GM21381 (cell line): ENCODE results near the gene CEP83.
A peak's percentile ranks its signal among the peaks of the same experiment; 100 is the strongest.
"Not testable (repeated sequence)": the region's sequence is repeated elsewhere in the genome, so short reads cannot be mapped to it uniquely, and the experiment has no call there.

Experiments
- ATAC-seq: cut with Tn5 transposase; IDR thresholded peaks from one replicate; pipeline ENCODE4 v1.9.1; 2021; ENCODE audit warnings: mild to moderate bottlenecking, moderate library complexity; ENCODE audit not compliant: unreplicated experiment

CEP83 gene

DNA sequence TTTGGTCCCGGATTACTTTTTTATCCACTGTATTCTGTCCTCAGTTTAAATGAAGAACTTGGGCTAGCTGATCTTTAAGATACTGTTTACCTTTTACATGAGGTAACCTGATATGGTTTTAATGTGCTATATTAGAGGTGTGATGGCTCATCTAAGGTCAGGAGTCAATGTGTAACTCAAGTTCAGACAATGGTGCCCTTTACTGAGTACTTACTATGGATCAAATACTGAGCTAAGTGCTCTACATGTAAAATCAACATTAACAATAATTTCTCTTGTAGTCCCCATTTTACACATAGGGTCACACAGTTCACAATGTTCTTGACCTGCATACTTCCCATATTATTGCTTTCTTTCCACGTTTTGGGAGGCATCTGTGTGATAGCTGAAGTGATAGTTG lies 79.2 kb downstream of the CEP83 start:
- ATAC-seq: no peak

DNA sequence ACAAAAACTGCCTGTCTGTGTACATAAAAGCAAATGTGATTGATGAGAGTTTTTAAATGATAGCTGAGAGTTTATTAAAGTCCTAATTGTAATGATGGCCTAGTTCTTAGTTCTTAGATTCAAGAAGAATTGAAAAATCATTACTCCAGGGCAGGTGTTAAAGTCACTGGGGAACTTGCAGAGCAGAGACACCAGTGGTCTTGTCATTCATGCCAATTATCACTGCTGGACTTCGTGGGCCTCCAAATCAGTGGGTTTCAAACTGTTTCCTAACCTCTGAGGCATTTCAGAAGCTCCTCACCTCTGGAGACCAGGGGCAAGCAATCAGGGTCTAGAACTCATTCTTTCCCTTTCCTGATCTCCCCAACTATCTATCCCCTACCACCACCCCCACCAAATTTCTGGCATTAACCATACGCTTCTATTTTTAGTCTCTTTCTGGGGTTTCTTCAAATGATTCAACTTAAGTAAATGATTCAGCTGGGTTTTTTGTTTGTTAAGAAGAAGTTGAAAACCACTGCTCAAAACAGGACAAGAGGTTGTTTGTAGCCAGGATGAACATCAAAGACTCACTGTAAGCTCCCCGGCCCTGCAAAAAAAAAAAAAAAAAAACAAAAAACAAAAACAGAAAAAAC lies 80.1 kb downstream of the CEP83 start:
- no peak for ATAC-seq

DNA sequence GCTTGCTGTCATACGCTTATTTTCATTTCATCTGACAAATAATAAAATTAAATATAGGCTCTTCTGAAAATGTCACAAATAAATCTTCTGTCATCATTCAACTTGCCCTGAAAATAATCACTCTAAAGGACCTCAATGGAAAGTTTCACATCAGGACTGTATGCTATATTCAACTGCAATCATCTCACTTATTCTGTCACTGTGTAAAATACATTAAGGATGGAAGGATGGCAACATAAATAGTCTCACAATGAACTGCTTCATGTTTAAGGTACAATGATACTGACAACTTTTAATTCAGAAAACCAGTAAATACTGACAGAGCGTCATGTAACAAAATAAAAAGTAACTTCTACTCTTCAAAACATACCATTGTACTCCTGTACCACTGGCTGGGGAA lies 82.1 kb downstream of the CEP83 start:
- ATAC-seq: no peak

DNA sequence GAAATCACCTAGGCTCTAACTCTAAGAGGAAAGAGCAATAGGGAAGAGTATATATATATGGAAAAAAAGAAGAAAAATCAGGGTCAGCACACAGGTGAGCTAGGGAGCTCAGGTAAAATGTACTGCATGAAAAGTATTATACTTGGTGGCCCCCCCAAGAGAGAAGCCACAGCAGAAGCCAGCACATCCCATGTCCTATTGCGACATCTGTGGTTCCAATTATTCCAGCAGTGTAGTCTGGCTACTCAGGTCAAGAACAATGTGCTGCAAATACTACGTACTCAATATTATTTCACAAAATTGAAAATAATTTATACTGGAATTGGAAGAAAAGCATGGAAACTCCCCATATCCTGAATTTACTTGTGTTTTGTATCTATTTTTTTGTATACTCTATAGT lies 85.5 kb downstream of the CEP83 start:
- no peak for ATAC-seq

DNA sequence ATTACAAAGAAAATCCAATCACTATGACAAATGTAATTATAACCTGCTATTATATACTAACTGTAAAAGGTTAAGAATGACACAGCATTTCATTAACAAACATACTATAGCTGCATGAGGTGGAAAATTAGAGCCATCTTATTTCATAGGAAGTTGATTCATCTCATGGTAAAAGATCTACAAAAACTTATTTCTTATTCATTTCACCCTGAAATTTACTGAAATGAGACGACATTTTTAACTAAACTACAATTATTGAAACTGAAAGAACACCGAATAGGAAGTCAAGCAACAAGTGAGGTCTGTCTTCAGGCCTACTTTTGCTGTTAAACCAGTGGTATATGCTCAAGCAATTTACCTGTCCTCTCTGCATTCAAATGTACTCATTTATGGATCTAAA lies 87.2 kb downstream of the CEP83 start:
- ATAC-seq: peak; percentile 57

DNA sequence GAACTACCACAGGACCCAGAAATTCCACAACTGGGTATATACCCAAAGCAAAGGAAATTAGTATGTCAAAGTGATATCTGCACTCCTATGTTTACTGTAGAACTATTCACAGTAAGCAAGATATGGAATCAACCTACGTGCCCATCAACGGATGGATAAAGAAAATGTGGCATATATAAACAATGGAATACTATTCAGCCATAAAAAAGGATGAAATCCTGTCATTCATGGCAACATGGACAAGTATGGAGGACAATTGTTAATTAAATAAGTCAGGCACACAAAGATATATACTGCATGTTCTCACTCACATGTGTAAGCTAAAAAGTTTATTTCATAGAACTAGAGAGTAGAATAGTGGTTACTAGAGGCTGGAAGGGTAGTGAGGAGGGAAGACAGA lies 97.0 kb downstream of the CEP83 start:
- ATAC-seq: no peak

DNA sequence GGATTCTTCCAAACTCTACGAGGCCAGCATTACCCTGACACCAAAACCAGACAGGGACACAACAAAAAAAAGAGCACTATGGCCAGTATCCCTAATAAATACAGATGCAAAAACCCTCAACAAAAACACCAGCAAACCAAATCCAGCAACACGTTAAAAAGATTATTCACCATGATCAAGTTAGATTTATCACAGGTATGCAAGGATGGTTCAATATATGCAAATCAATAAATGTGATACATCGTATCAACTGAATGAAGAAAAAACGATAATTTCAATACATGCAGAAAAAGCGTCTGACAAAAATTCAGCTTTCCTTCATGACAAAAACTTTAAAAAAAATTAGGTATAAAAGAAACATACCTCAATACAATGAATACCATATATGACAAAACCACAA lies 99.9 kb downstream of the CEP83 start:
- ATAC-seq: no peak

DNA sequence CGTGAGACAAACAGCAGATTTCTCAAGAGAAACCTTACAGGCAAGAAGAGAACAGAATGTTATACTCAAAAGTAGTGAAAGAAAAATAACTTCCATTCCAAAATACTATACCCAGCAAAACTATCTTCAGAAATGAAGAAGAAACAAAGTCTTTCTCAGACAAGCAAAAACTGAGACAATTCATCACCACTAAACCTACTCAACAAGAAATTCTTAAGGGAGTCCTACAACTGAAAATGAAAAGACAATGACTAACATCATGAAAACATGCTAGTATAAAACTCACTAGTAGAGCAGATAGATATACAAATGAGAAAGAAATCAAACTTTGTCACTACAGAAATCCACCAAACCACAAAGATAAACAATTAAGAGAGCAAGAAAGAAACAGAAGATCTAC lies 106.5 kb downstream of the CEP83 start:
- ATAC-seq: no peak

DNA sequence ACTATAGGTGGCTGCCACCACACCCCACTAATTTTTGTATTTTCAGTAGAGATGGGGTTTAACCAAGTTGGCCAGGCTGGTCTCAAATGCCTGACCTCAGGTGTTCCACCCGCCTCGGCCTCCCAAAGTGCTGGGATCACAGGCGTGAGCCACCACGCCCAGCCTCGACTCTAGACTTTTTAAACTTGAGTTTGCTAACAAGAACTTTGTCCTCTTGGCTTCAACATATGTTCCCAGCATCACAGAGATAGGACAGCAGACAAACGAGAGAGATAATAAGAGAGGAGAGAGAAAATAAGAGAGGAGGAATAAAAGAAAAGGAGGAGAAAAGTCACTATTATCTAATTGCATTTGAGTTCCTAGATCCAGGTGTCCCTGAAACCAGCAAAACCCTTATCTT lies 119.1 kb downstream of the CEP83 start:
- no peak for ATAC-seq

DNA sequence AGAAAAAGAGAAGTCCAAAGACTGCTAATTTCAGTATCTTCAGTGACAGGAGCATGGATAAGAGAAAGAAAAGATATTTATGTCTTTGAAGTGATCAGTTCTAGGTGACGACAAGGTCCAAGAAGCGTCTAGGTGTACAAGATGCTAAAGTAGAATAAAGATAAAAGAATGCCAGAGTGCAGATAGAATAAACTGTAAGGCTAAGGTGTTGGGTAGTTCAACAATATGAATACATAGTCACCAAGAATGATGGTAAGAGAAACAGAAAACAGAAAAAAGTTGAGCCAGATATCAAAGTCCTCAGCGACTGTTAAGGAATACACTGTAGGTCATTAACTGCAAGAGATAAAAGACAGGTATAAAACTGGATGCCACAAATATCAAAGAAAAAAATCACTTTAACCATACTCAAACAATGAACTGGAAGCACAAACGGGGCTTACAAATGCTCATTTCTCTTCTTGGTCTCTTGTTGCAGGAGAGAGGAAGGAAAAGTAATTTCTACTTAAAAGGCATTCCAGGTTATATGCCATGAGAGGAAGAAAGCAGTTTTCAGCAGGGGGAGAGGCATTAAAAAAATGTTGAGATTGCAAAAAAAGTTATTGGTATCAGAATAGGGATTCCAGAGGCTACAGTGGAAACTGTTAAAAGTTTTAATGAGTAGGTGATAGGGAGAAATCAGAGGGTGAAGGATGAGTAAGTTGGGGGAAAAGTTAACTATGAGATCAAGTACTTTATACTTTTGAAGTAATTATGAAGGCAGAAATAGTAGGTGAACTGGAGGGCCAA lies 121.5 kb downstream of the CEP83 start:
- no peak for ATAC-seq

DNA sequence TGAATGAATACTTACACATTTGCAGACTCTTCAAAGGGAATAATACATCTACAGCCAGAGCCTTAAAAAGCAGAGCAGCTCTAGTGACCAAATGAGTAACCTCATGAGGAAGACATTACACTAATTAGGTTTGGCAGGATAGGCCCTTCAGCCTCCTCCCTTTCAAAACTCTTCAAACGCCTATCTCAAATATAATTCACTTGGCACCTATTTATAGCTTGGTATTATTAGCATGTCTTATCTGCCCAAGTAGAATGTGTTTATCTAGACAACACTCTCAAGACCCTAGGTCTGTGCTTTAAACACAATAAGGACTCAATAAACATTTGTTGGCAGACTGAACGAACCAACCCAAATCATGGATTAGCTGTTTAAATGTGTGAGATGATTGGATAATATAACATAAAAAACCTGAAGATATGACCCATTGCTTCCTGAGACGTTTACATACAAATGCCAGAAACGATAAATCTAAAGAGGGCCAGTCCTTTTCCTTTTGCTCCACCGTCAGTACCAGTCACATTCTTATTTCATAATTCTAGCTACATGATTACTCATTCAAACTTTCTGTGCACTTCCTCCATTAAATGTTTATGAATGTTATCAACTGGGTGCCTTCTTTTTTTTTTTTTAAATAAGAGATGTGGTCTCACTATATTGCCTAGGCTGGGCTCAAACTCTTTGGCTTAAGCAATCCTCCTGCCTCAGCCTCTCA lies 123.3 kb downstream of the CEP83 start:
- no peak for ATAC-seq

DNA sequence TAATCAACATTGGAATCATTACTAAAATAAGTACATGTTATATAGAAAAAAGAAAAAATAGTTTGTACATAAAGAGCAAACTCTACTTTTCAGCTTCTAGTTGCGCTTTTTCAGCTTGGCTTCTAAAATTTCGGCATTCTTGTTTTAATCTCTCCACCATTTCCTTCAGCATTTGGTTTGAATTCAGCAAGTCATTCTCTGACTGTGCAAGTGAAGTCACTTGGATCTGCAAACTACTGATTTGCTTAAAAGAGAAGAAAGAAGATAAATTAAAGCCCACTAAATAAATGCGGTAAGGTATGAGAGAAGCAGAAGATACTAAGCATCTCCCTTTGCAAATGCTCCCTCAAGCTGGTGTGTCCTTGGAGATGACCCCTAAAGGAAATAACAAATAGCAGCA lies 126.3 kb downstream of the CEP83 start:
- ATAC-seq: no peak

DNA sequence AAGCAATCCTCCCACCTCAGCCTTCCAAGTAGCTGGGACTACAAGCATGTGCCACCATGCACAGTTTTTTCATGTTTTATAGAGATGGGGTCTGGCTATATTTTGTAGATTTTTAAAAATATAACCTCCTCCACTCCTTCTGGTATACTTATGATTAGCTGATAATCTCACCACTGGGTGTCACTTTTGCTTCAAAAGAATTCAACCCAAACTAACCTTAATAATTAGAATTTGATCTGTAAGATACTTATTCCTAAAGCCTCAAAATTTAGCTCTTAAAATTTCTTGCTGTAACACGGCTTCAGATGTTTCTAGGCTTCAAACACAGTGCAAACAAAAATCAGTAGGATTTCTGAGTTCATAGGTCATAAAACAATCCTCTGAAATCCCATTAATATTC lies 130.3 kb downstream of the CEP83 start:
- ATAC-seq: no peak

DNA sequence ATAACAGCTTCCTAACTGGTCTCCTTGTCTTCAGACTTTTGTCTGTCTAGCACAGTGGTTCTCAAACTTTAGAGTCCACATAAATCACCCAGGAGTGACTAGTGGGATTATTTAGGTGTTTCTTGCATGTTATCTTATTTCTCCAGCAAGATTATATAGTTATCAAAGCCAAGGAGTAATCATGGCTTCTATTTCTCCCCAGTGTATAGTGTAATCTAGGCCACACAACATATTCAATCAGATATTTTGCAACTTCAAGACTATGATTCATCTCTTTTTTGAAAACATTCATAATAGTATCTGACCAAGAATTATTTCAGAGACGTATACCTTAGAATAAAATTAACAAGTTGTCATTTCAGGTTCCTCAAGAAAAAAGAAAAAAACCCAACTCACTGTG lies 131.9 kb downstream of the CEP83 start:
- no peak for ATAC-seq

DNA sequence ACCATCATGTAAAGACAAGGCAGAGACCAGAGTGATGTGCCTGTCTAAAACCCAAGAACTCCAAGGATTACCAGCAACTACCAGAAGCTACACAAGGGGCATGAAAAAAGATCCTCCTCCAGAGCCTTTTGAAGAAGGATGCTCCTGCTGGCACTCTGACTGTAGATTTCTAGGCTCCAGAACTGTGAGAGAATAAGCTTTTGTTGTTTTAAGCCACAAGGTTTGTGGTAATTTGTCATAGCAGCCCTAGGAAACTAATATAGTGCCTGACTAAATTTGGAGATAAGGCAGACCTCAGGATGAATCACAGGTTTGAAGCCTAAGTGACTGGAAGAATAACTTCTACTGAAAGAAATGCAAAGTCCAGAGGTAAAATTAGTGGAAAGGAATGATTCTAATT lies 132.9 kb downstream of the CEP83 start:
- ATAC-seq: no peak

DNA sequence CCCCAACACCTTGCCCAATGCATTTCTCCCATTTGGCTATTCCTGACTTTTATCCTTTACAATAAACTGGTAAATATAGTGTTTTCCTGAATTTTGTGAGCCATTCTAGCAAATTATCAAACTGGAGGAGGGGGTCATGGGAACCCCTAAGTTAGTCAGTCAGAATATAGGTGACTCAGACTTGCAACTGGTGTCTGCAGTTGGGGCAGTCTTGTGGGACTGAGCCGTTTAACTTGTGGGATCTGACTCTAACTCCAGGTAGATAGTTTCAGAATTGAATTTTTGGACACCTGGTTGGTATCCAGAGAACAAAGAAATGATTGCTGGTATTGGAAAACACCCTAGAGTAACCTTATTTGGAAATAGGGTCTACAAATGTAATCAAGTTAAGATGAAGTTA lies 133.4 kb downstream of the CEP83 start:
- ATAC-seq: no peak

DNA sequence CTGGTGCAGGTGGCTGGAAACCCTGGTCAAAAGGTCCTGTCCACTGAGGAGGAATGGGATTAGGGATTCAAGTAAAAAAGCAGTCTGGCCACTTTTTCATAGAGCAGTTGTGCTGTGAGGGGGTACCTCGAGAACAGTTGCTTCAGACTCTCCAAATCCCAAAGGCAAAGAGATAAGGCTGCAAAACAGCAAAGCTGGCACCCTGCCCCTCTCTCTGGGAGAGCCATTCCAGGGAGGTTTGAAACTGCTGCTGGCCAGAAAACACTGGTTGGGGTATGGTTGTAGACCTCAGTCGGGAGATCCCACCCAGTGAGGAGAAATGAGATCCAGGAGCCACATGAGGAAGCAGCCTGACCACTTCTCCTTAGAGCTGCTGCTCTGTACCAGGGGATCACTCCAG lies 137.3 kb downstream of the CEP83 start:
- ATAC-seq: no peak

DNA sequence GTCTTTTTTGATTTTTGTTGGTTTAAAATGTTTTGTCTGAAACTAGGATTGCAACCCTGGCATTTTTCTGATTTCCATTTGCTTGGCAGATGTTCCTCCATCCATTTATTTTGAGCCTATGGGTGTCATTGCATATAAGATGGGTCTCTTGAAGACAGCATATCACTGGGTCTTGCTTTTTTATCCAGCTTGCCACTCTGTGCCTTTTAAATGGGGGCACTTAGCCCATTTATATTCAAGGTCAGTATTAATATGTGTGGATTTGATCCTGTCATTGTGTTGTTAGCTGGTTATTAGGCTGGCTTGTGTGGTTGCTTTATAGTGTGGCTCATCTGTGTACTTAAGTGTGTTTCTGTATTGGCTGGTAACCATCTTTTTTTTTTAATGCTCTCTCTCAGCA lies 139.6 kb downstream of the CEP83 start:
- no peak for ATAC-seq

DNA sequence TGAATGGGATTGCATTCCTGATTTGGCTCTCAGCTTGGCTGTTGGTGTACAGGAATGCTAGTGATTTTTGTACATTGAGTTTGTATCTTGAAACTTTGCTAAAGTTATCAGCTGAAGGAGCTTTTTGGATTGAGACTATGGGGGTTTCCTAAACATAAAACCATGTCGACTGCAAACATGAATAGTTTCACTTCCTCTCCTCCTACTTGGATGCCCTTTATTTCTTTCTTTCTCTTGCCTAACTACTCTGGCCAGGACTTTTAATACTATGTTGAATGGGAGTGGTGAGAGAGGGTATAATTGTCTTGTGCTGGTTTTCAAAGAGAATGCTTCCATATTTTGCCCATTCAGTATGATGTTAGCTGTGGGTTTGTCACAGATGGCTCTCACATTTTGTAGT lies 141.5 kb downstream of the CEP83 start:
- ATAC-seq: no peak

DNA sequence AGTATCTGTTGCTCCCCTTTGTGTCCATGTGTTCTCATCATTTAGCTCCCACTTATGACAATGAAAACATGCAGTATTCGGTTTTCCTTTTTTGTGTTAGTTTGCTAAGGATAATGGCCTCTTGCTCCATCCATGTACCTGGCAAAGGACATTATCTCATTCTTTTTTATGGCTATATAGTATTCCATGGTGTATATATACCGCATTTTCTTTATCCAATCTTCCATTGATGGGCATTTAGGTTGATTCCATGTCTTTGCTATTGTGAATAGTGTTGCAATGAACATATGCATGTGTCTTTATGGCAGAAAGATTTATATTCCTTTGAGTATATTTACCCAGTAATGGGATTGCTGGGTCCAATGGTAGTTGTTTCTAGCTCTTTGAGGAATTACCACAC lies 143.1 kb downstream of the CEP83 start:
- ATAC-seq: not testable (repeated sequence)

DNA sequence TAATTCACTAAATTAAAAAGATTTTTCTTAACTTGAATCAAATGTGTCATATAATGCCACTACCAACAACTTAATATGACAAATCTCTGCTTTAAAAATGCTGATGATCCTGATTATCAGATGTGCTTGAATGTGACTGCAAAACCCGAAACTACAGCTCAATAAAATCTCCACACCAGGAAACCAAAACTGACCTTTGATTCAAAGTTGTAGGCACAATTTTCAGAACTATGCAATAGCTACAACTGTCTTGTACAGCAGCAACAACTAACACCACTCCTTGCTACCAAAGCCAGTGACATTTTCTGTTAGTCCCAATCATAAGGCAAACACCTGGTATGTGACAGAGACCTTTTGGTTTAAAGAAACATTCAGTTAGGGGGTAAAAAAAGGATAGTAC lies 147.3 kb downstream of the CEP83 start:
- ATAC-seq: no peak

DNA sequence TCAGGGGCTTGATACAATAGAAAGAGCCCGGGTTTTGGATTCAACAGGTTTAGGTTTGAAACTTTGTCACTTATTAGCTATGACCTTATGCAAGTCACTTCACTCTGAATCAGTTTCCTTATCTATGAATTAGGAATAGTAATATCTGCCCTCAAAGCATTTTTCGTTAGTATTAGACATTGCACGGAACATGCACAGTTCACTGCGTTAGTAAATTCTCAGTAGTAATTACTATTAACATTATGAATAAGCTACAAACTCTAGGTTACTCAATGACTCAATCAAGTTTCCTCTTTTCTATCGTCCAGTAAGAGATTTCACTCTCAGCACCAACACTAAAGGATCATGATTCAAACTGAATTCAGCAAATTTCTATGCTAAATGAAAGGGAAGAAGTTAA lies 150.3 kb downstream of the CEP83 start:
- ATAC-seq: peak; percentile 61
